Right hindlimb (tissue), 1 donor: ENCODE measurements around the gene SSMEM1.
"Not testable (repeated sequence)": the region's sequence is repeated elsewhere in the genome, so short reads cannot be mapped to it uniquely, and the experiment has no call there.

ENCODE experiments used
- DNase-seq: peaks from one replicate; pipeline ENCODE4 v3.0.0-alpha.2; 2018

SSMEM1 gene

GRCh38 chr7:130207642-130208041 lies at the start of gene SSMEM1:
SSMEM1 (plus strand) TSS chr7:130207860; CDS start chr7:130207911, 51 bp downstream.
- no peak for DNase-seq

- DNase-seq = no peak
These were observed 47.6 kb upstream of the SSMEM1 start for GRCh38 chr7:130160023-130160422.

- peak; percentile 39 for DNase-seq
These were observed 47.2 kb upstream of the SSMEM1 start for GRCh38 chr7:130160455-130160854.

- no peak for DNase-seq
These were observed 45.5 kb upstream of the SSMEM1 start for GRCh38 chr7:130162196-130162595.

GRCh38 chr7:130174237-130174959 lies 33.3 kb upstream of the SSMEM1 start:
- DNase-seq = no peak

GRCh38 chr7:130178251-130178650 lies 29.4 kb upstream of the SSMEM1 start:
- no peak for DNase-seq

- DNase-seq = no peak
These were observed 28.0 kb upstream of the SSMEM1 start for GRCh38 chr7:130179631-130180030.

GRCh38 chr7:130180571-130181262 lies 26.9 kb upstream of the SSMEM1 start:
- no peak for DNase-seq

- DNase-seq = no peak
These were observed 26.4 kb upstream of the SSMEM1 start for GRCh38 chr7:130181263-130181605.

- DNase-seq = no peak
These were observed 24.7 kb upstream of the SSMEM1 start for GRCh38 chr7:130182990-130183389.

- not testable (repeated sequence) for DNase-seq
These were observed 23.3 kb upstream of the SSMEM1 start for GRCh38 chr7:130184349-130184748.

GRCh38 chr7:130187360-130187759 lies 20.3 kb upstream of the SSMEM1 start:
- no peak for DNase-seq

GRCh38 chr7:130189343-130189742 lies 18.3 kb upstream of the SSMEM1 start:
- no peak for DNase-seq

- DNase-seq = no peak
These were observed 15.9 kb upstream of the SSMEM1 start for GRCh38 chr7:130191791-130192190.

GRCh38 chr7:130195396-130195795 lies 12.3 kb upstream of the SSMEM1 start:
- DNase-seq = no peak

- DNase-seq = no peak
These were observed 11.2 kb upstream of the SSMEM1 start for GRCh38 chr7:130196476-130196875.

- DNase-seq = no peak
These were observed 10.6 kb upstream of the SSMEM1 start for GRCh38 chr7:130197094-130197493.

GRCh38 chr7:130201796-130202195 lies 5.9 kb upstream of the SSMEM1 start:
- DNase-seq = no peak

- peak; percentile 99 for DNase-seq
These were observed 2.3 kb upstream of the SSMEM1 start, which contains the start of gene TMEM209 for GRCh38 chr7:130205084-130205947. TMEM209 (minus strand) TSS chr7:130205406; CDS start chr7:130205375, 31 bp downstream.

GRCh38 chr7:130207033-130207432 lies 627 bp upstream of the SSMEM1 start:
- DNase-seq = no peak

- DNase-seq = no peak
These were observed 856 bp downstream of the SSMEM1 start for GRCh38 chr7:130208516-130208915.

- no peak for DNase-seq
These were observed 2.7 kb downstream of the SSMEM1 start for GRCh38 chr7:130210181-130210935.

GRCh38 chr7:130213828-130214227 lies 6.2 kb downstream of the SSMEM1 start:
- DNase-seq = no peak
